Subcutaneous adipose tissue (tissue), 4 donors: ENCODE results near the gene PLCH2. TPM values are rescaled to one million over a fixed set of nuclear protein-coding genes. Genes with fewer than 3 reads are reported as not detected.

Experiments used
- total RNA-seq, 4 donors: library from RNA; depleted of rRNA; stranded (reverse); fragments of >200 nt; gene quantifications; one replicate each; pipeline ENCODE4 v1.1.0, GENCODE V29; 2016
- TF ChIP-seq, protein P1 (sequence below): fragments of 450-650 bp; IDR thresholded peaks from one replicate; pipeline ENCODE4 v1.5.1; 2016; ENCODE audit warnings: low read depth, mild to moderate bottlenecking, control low read depth, antibody characterized with exemption, moderate library complexity

The PLCH2 gene
- total RNA-seq, 4 donors from 2014 or later: 0.22 to 0.68 TPM; not detected in 2

- TF ChIP-seq, protein P1, sequence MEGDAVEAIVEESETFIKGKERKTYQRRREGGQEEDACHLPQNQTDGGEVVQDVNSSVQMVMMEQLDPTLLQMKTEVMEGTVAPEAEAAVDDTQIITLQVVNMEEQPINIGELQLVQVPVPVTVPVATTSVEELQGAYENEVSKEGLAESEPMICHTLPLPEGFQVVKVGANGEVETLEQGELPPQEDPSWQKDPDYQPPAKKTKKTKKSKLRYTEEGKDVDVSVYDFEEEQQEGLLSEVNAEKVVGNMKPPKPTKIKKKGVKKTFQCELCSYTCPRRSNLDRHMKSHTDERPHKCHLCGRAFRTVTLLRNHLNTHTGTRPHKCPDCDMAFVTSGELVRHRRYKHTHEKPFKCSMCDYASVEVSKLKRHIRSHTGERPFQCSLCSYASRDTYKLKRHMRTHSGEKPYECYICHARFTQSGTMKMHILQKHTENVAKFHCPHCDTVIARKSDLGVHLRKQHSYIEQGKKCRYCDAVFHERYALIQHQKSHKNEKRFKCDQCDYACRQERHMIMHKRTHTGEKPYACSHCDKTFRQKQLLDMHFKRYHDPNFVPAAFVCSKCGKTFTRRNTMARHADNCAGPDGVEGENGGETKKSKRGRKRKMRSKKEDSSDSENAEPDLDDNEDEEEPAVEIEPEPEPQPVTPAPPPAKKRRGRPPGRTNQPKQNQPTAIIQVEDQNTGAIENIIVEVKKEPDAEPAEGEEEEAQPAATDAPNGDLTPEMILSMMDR: no peak
Observed at GRCh38 chr1:2520206-2520605, 44.1 kb downstream of the PLCH2 start.

- TF ChIP-seq, protein P1: no peak
Observed at GRCh38 chr1:2520806-2521205, 44.7 kb downstream of the PLCH2 start.

DNA sequence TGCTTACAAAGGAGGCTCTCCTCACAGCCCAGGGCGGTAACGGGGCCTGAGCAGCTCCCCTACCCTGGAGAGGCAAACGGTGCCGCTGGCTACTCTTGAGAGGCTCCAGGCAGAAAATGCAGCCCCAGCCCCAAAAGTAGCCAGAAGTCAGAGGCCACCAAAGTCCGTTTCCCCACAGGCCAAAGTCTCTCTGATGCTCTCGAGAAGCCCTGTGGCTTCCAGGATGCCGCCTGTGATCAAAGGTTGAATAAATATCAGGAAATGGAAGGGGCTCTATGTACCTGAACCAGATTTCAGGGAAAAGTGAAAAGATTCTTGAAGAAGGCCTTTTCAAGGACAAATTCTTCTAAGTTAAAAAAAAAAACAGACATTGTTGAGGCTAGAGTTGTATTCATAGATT is 46.1 kb downstream of the PLCH2 start:
- TF ChIP-seq, protein P1: no peak

- TF ChIP-seq, protein P1: no peak
Observed at GRCh38 chr1:2523191-2523890, 47.3 kb downstream of the PLCH2 start.

- TF ChIP-seq, protein P1: no peak
Observed at GRCh38 chr1:2523891-2524609, 48.0 kb downstream of the PLCH2 start.

- TF ChIP-seq, protein P1: no peak
Observed at GRCh38 chr1:2525572-2525919, 49.5 kb downstream of the PLCH2 start.

GRCh38 chr1:2525920-2526823 is 50.1 kb downstream of the PLCH2 start, which contains the start of gene PANK4:
PANK4 (minus strand) TSS chr1:2526596; CDS start chr1:2526587, 9 bp downstream.
- TF ChIP-seq, protein P1: no peak
